Lung (tissue), 12 donors: Measurements from ENCODE around the gene TEX29. TPM values are rescaled to one million over a fixed set of nuclear protein-coding genes. Genes with fewer than 3 reads are reported as not detected.

Experiments
- ATAC-seq: fragments of 200-7000 bp; cut with Tn5 transposase; one replicate; pipeline ENCODE4 v1.9.1; 2020; ENCODE audit warnings: moderate number of reproducible peaks; ENCODE audit not compliant: insufficient read depth, low FRiP score
- DNase-seq, 3 donors: peaks; one replicate each; pipeline ENCODE4 v3.0.0-alpha.2; 2013 to 2017
- H3K27ac ChIP-seq, 2 donors: one replicate each; pipeline ENCODE4 v1.5.1; 2013; ENCODE audit warnings: mild to moderate bottlenecking in 2 of 2, moderate library complexity in 2 of 2, control low read depth in 1 of 2, inconsistent platforms in 1 of 2, low read depth in 1 of 2, low read length in 1 of 2
- H3K27me3 ChIP-seq, 3 donors: one replicate each; pipeline ENCODE4 v1.5.1; 2013; ENCODE audit warnings: low read length in 2 of 3; ENCODE audit not compliant: control insufficient read depth in 3 of 3, insufficient read depth in 3 of 3
- H3K36me3 ChIP-seq, 4 donors: one replicate each; pipeline ENCODE4 v1.5.1; 2013; ENCODE audit warnings: low read length in 4 of 4, mild to moderate bottlenecking in 1 of 4, moderate library complexity in 1 of 4; ENCODE audit not compliant: control insufficient read depth in 4 of 4, insufficient read depth in 4 of 4
- H3K4me1 ChIP-seq, 5 donors: one replicate each; pipeline ENCODE4 v1.5.1; 2013; ENCODE audit warnings: low read length in 5 of 5, mild to moderate bottlenecking in 2 of 5, moderate library complexity in 1 of 5; ENCODE audit not compliant: control insufficient read depth in 5 of 5, insufficient read depth in 5 of 5
- H3K4me3 ChIP-seq: one replicate; pipeline ENCODE4 v1.5.1; 2013; ENCODE audit warnings: mild to moderate bottlenecking, control low read depth, moderate library complexity
- H3K9ac ChIP-seq, 2 donors: one replicate each; pipeline ENCODE4 v1.5.1; 2013; ENCODE audit warnings: low read length in 2 of 2, control low read depth in 1 of 2; ENCODE audit not compliant: insufficient read depth in 1 of 2
- H3K9me3 ChIP-seq, 4 donors: one replicate each; pipeline ENCODE4 v1.5.1; 2013; ENCODE audit warnings: low read length in 3 of 4, mild to moderate bottlenecking in 1 of 4, moderate library complexity in 1 of 4; ENCODE audit not compliant: control insufficient read depth in 4 of 4, insufficient read depth in 3 of 4
- CTCF ChIP-seq: IDR thresholded peaks from 2 replicates; pipeline ENCODE4 v1.5.1; 2012; ENCODE audit warnings: mild to moderate bottlenecking; ENCODE audit errors: control extremely low read depth, extremely low read depth
- WGBS, 2 donors: extraction: QIAGEN DNeasy Blood & Tissue Kit; methylation state at CpG; one replicate each; pipeline ENCODE4 v1.1.7; 2013; 5-methylcytosine and 5-hydroxymethylcytosine counted together
- polyA plus RNA-seq, 2 donors: library from polyadenylated mRNA; stranded (reverse); fragments of 200-250 nt; gene quantifications; one replicate each; pipeline ENCODE4 v1.2.1, GENCODE V29; 2013
- total RNA-seq, 2 donors: library from RNA; depleted of rRNA in 1 of 2; stranded (reverse); fragments of >200 nt in 1 of 2; gene quantifications; one replicate each; pipeline ENCODE4 v1.2.1, GENCODE V29; 2014 to 2021
- donor health status: control.
- donor health status: control.
- donor health status: Bipolar disorder and iron deficiency.
- donor health status: healthy.
- donor health status: DM: yes; HTN: yes; CAD: no.

Gene TEX29
- total and polyA plus RNA-seq, 4 donors = 0.19 to 0.79 (median 0.25) TPM; not detected in 1

- Histone ChIP-seq H3K4me3 (no peak overlapping the region), H3K27me3 (no peaks in the 10 kb centered on the region), H3K4me1 (peaks cover 0 to 7% (median 0%) of the 10 kb centered on the region in 5 donors), H3K27ac (no peak overlapping the region), H3K36me3 (no peaks in the 10 kb centered on the region), H3K9ac (no peak overlapping the region), H3K9me3 (no peaks in the 10 kb centered on the region)
- ATAC-seq (no peak), DNase-seq (no peak)
- WGBS, 2 donors = 84 to 90% methylated on average over 7 of the region's 7 CpGs
- TF ChIP-seq CTCF = no peak
Measured at GRCh38 chr13:111363591-111363990, 43.1 kb downstream of the TEX29 start.

GRCh38 chr13:111365149-111366005 lies 44.9 kb downstream of the TEX29 start:
- H3K4me1 ChIP-seq = no peaks in the 10 kb centered on the region
- no peaks in the 10 kb centered on the region for H3K36me3 ChIP-seq
- H3K27ac ChIP-seq = no peak overlapping the region
- DNase-seq (no peak), ATAC-seq (no peak)
- H3K27me3 ChIP-seq = no peaks in the 10 kb centered on the region
- TF ChIP-seq CTCF = no peak
- no peak overlapping the region for H3K4me3 ChIP-seq
- H3K9me3 ChIP-seq = no peaks in the 10 kb centered on the region
- WGBS, 2 donors = 86 to 93% methylated on average over 17 of the region's 17 CpGs
- no peak overlapping the region for H3K9ac ChIP-seq

- ATAC-seq (no peak), DNase-seq (no peak)
- Histone ChIP-seq H3K4me3 (no peak overlapping the region), H3K9me3 (no peaks in the 10 kb centered on the region), H3K36me3 (no peaks in the 10 kb centered on the region), H3K4me1 (peaks cover 0 to 14% (median 6%) of the 10 kb centered on the region in 5 donors), H3K27ac (no peak overlapping the region), H3K9ac (no peak overlapping the region), H3K27me3 (no peaks in the 10 kb centered on the region)
- TF ChIP-seq CTCF = no peak
- WGBS, 2 donors = 85 to 89% methylated on average over 2 of the region's 2 CpGs
Measured at GRCh38 chr13:111367340-111367739, 46.9 kb downstream of the TEX29 start.
